Common myeloid progenitor, CD34-positive (primary cell): Measurements from ENCODE around the gene RERE.
"Not testable (repeated sequence)": the region's sequence is repeated elsewhere in the genome, so short reads cannot be mapped to it uniquely, and the experiment has no call there.

Experiments used
- CTCF ChIA-PET: fragments of 350-600 bp; sonication (Branson Sonifier 250); formaldehyde crosslinking; loops from one replicate; lab custom pipeline; 2021; ENCODE audit warnings: antibody characterized with exemption; lab: Charles Lee
- POLR2A ChIA-PET: fragments of 350-600 bp; sonication (Branson Sonifier 250); formaldehyde crosslinking; loops from one replicate; lab custom pipeline; 2021; ENCODE audit warnings: antibody characterized with exemption; lab: Charles Lee
- DNase-seq, 3 donors: peaks; one replicate each; pipeline versions ENCODE4 v3.0.0 to v3.0.0-alpha.2; 2013
- H3K27ac ChIP-seq, 2 experiments: 1 replicate in 1 of 2; 2 replicates in 1 of 2; pipeline ENCODE4 v1.7.0; 2013; ENCODE audit warnings: inconsistent platforms in 2 of 2, low read length in 2 of 2, mild to moderate bottlenecking in 2 of 2, low read depth in 1 of 2, moderate library complexity in 1 of 2; ENCODE audit not compliant: severe bottlenecking in 2 of 2, insufficient read depth in 1 of 2, poor library complexity in 1 of 2
- H3K27me3 ChIP-seq, 5 experiments: replicated peaks in 2 of 5; 1 replicate in 3 of 5; 2 replicates in 2 of 5; pipeline versions ENCODE4 v1.6.1 to v1.7.0; 2013; ENCODE audit warnings: low read length in 4 of 5, mild to moderate bottlenecking in 2 of 5, moderate library complexity in 2 of 5, inconsistent platforms in 1 of 5; ENCODE audit not compliant: insufficient read depth in 5 of 5, control insufficient read depth in 4 of 5
- H3K36me3 ChIP-seq, 4 experiments: 1 replicate in 2 of 4; 2 replicates in 2 of 4; pipeline versions ENCODE4 v1.6.1 to v1.7.0; 2013; ENCODE audit warnings: low read length in 3 of 4, control low read depth in 1 of 4, mild to moderate bottlenecking in 1 of 4; ENCODE audit not compliant: control insufficient read depth in 4 of 4, insufficient read depth in 4 of 4
- H3K4me1 ChIP-seq, 4 experiments: 1 replicate in 3 of 4; 2 replicates in 1 of 4; pipeline versions ENCODE4 v1.6.1 to v1.7.1; 2013; ENCODE audit warnings: low read length in 3 of 4, mild to moderate bottlenecking in 3 of 4, control low read depth in 1 of 4, inconsistent platforms in 1 of 4, moderate library complexity in 1 of 4; ENCODE audit not compliant: control insufficient read depth in 4 of 4, insufficient read depth in 4 of 4; ENCODE audit errors: control extremely low read depth in 1 of 4
- H3K4me3 ChIP-seq, 7 experiments: 1 replicate in 4 of 7; 2 replicates in 3 of 7; pipeline versions ENCODE4 v1.5.1 to v1.7.0; 2013; ENCODE audit warnings: mild to moderate bottlenecking in 7 of 7, low read length in 6 of 7, moderate library complexity in 6 of 7, inconsistent platforms in 2 of 7, low read depth in 2 of 7, control low read depth in 1 of 7; ENCODE audit not compliant: insufficient read depth in 4 of 7, control insufficient read depth in 1 of 7; ENCODE audit errors: extremely low read depth in 1 of 7
- H3K9me3 ChIP-seq, 5 experiments: 1 replicate in 4 of 5; 2 replicates in 1 of 5; pipeline versions ENCODE4 v1.6.1 to v1.7.1; 2013; ENCODE audit warnings: low read length in 4 of 5, mild to moderate bottlenecking in 2 of 5, inconsistent platforms in 1 of 5, low read depth in 1 of 5, moderate library complexity in 1 of 5; ENCODE audit not compliant: control insufficient read depth in 4 of 5, insufficient read depth in 2 of 5; ENCODE audit errors: control extremely low read depth in 1 of 5
- WGBS: methylation state at CpG from one replicate; pipeline ENCODE4 v1.1.5; 2013; ENCODE audit not compliant: insufficient coverage; 5-methylcytosine and 5-hydroxymethylcytosine counted together

RERE gene

DNA sequence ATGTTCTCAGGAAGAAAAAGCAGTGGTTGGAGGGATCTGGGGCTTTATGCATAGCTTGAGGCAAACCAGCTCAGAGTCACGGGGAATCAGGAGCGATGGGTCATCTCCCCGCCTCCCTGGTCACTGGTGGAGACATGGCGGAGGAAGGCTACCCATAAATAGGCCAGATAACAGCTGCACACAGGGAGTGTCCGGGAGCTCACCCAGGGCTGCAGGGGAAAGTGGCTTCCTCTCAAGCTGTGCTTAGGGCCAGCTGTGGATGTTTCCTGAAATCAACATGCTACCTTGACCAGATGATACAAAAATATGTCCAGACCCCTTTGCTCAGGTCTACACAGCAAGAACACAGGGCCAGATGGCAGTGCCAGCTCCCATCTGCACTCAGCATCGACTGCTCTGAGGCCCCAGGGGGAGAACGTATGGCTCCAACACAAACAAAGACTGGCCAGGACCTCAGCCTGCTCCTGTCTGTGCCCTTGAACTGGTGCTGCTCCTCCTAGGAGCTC is 27.1 kb upstream of the RERE start:
- ChIA-PET CTCF (interaction anchor here (0.8 to 1.1 kb wide), 4 partner anchors 16 to 29 kb away, joined by 3 to 4 read pairs (median 4); no protein-coding TSS in a partner anchor), POLR2A (no interaction called here)
- Histone ChIP-seq H3K9me3 (peaks cover 0 to 3% (median 0%) of the 10 kb centered on the region in 5 experiments), H3K4me3 (no peak overlapping the region), H3K27me3 (no peaks in the 10 kb centered on the region), H3K27ac (no peak overlapping the region), H3K36me3 (no peaks in the 10 kb centered on the region), H3K4me1 (peaks cover 0 to 30% (median 26%) of the 10 kb centered on the region in 4 experiments)
- no peak for DNase-seq
- 85% methylated on average over 7 of the region's 7 CpGs for WGBS

DNA sequence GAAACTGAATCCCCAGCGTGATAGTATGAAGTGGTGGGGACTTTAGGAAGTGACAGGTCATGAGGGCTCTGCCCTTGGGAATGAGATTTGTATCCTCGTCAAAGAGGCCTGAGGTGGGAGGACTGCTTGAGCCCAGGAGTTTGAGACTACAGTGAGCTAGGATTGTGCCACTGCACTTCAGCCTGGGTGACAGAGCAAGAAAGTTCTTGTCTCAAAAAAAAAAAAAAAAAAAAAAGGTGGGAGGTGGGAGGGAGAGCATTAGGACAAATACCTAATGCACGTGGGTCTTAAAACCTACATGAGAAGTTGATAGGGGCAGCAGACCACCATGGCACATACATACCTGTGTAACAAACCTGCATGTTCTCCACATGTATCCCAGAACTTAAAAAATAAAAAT is 24.0 kb upstream of the RERE start:
- Histone ChIP-seq H3K36me3 (no peaks in the 10 kb centered on the region), H3K27ac (no peak overlapping the region), H3K9me3 (peaks cover 0 to 3% (median 0%) of the 10 kb centered on the region in 5 experiments), H3K4me1 (peaks cover 0 to 7% (median 6%) of the 10 kb centered on the region in 4 experiments), H3K27me3 (no peaks in the 10 kb centered on the region), H3K4me3 (no peak overlapping the region)
- CTCF ChIA-PET = interaction anchor here (3.9 kb wide), 1 partner anchor 8 kb away, joined by 26 read pairs; no protein-coding TSS in a partner anchor
- POLR2A ChIA-PET = no interaction called here
- 100% methylated on average over 2 of the region's 3 CpGs for WGBS
- DNase-seq = no peak

DNA sequence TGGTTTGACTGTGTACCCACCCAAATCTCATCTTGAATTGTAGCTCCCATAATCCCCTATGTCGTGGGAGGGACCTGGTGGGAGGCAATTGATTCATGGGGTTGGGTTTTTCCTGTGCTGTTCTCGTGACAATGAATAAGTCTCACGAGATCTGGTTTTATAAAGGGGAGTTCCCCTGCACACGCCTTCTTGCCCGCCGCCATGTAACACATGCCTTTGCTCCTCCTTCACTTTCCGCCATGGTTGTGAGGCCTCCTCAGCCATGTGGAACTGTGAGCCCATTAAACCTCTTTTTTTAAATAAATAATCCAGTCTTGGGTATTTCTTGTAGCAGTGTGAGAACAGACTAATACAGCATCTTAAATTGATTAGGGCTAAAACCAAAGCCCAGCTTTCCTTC is 22.6 kb upstream of the RERE start:
- ChIA-PET CTCF (interaction anchor here (0.9 to 3.9 kb wide), 2 partner anchors 9 to 10 kb away, joined by 6 to 26 read pairs; no protein-coding TSS in a partner anchor), POLR2A (interaction anchor here (0.7 kb wide), 1 partner anchor 28 kb away, joined by 3 read pairs; no protein-coding TSS in a partner anchor)
- Histone ChIP-seq H3K4me1 (peaks cover 0 to 7% (median 6%) of the 10 kb centered on the region in 4 experiments), H3K36me3 (no peaks in the 10 kb centered on the region), H3K27ac (no peak overlapping the region), H3K4me3 (no peak overlapping the region), H3K27me3 (no peaks in the 10 kb centered on the region), H3K9me3 (peaks cover 0 to 3% (median 0%) of the 10 kb centered on the region in 5 experiments)
- 80% methylated on average over 1 of the region's 7 CpGs for WGBS
- DNase-seq = no peak

DNA sequence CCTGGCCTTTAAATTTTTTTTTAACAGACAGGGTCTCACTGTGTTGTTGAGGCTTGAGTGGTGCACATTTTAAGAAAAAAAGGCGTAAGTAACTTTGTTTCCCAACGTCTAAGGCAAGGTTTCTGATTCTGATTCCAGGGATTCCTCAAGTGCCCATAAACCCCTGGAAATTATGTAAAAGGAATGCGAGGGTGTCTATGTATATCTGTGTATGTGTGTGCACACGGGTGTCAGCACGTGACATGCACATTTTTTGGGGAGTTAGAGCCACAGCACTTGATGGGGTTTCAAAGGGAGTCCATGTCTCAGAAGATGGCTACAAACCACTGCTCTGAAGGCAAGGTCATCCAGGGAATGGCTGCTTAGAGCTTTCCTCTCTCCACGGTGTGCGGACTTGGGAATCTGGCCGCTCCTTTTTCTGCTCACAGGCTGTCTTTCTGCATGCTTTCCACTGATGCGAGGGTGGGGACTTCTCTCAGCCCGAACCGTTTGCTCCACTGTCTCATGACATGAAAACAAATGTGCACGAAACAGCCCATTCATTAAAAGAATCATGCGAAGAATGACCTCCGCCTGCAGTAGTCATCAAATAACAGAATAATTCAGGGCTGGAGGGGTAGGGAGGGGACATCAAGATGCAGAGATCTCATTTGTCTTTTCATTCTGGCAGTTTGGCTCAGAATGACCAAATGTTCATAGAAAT is 18.7 kb upstream of the RERE start:
- no peak overlapping the region for H3K4me3 ChIP-seq
- H3K36me3 ChIP-seq = no peaks in the 10 kb centered on the region
- H3K27ac ChIP-seq = no peak overlapping the region
- POLR2A ChIA-PET = no interaction called here
- 95% methylated on average over 12 of the region's 14 CpGs for WGBS
- no peaks in the 10 kb centered on the region for H3K27me3 ChIP-seq
- H3K4me1 ChIP-seq = peaks cover 0 to 2% (median 0%) of the 10 kb centered on the region in 4 experiments
- CTCF ChIA-PET = interaction anchor here (1.0 to 1.5 kb wide), 4 partner anchors 12 to 41 kb away, joined by 3 to 9 read pairs (median 6); no protein-coding TSS in a partner anchor
- H3K9me3 ChIP-seq = peaks cover 0 to 3% (median 0%) of the 10 kb centered on the region in 5 experiments
- DNase-seq = no peak

DNA sequence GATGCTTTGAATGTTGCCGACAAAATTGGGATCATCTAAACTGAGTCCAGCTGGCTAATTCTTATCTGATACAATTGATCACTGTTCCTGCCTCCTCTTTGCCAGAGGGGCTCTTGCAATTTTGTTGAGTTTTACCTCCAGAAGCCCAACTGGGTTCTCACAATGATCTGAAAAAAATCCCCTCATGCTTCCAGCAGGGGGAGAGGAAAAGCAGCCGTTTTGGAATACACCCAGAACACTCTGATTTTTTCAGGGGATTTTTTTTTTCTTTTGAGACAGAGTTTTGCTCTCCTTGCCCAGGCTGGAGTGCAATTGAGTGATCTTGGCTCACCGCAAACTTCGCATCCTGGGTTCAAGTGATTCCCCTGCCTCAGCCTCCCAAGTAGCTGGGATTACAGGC is 13.9 kb upstream of the RERE start:
- H3K27me3 ChIP-seq = no peaks in the 10 kb centered on the region
- 70% methylated on average over 4 of the region's 4 CpGs for WGBS
- H3K4me3 ChIP-seq = no peak overlapping the region
- no peak overlapping the region for H3K27ac ChIP-seq
- no peaks in the 10 kb centered on the region for H3K36me3 ChIP-seq
- peak in 2 of 3 donors; percentile 61 to 64 for DNase-seq
- H3K4me1 ChIP-seq = peaks cover 0 to 10% (median 3%) of the 10 kb centered on the region in 4 experiments
- H3K9me3 ChIP-seq = no peaks in the 10 kb centered on the region
- ChIA-PET POLR2A (interaction anchor here (0.6 kb wide), 1 partner anchor 796 kb away, joined by 4 read pairs; no protein-coding TSS in a partner anchor), CTCF (interaction anchor here (1.4 to 4.6 kb wide), 2 partner anchors 10 to 18 kb away, joined by 6 to 31 read pairs; no protein-coding TSS in a partner anchor)

DNA sequence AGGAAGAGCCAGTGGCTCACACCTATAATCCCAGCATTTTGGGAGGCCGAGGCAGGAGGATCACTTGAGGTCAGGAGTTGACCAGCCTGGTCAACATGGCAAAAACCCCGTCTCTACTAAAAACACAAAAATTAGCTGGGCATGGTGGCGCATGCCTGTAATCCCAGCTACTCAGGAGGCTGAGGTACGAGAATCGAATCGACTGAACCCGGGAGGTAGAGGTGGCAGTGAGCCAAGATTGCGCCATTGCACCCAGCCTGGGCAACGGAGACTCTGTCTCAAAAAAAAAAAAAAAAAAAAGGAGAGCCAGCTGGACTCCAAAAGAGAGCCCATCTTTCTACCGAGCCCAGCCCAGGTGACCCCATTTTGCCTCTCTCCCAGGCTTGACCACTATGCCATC is 13.3 kb upstream of the RERE start:
- 86% methylated on average over 7 of the region's 10 CpGs for WGBS
- H3K4me3 ChIP-seq, H3K4me1 ChIP-seq, H3K27ac ChIP-seq, H3K9me3 ChIP-seq, DNase-seq, H3K27me3 ChIP-seq, H3K36me3 ChIP-seq: not testable (repeated sequence)
- POLR2A ChIA-PET = interaction anchor here (0.7 kb wide), 1 partner anchor 152 kb away, joined by 6 read pairs; no protein-coding TSS in a partner anchor
- CTCF ChIA-PET = interaction anchor here (0.6 to 4.6 kb wide), 3 partner anchors 9 to 22 kb away, joined by 4 to 31 read pairs (median 6); no protein-coding TSS in a partner anchor
